Measurements from ENCODE around the gene PNPO.

DNA sequence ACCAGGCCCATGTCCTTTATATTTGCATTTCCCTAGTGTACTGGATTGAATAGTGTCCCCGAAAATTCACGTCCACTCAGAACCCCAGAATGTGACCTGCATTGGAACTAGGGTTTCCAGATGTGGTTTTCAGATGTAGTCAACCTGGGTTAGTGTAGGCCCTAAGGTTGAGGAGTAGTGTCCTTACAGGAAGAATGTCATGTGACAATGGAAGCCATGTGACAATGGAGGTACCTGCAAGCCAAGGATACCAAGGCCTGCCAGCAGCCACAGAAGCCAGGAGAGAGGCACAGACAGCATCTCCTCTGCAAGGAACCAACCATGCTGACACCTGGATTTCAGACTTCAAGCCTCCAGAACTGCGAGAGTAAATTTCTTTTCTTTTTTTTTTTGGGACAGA lies 21.5 kb downstream of the PNPO start:
- TF ChIP-seq, protein P1, sequence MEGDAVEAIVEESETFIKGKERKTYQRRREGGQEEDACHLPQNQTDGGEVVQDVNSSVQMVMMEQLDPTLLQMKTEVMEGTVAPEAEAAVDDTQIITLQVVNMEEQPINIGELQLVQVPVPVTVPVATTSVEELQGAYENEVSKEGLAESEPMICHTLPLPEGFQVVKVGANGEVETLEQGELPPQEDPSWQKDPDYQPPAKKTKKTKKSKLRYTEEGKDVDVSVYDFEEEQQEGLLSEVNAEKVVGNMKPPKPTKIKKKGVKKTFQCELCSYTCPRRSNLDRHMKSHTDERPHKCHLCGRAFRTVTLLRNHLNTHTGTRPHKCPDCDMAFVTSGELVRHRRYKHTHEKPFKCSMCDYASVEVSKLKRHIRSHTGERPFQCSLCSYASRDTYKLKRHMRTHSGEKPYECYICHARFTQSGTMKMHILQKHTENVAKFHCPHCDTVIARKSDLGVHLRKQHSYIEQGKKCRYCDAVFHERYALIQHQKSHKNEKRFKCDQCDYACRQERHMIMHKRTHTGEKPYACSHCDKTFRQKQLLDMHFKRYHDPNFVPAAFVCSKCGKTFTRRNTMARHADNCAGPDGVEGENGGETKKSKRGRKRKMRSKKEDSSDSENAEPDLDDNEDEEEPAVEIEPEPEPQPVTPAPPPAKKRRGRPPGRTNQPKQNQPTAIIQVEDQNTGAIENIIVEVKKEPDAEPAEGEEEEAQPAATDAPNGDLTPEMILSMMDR (IDR thresholded peaks at IDR 0.05; ENCODE audit: low read length), result no peak
- TF ChIP-seq EZH2 (IDR thresholded peaks at IDR 0.05; ENCODE audit: borderline replicate concordance, low read length), result no peak

Data from OCI-LY1 (cell line).